BE2C (cell line): ENCODE results near the gene LHX3.

Experiments used
- DNase-seq: peaks from one replicate; pipeline ENCODE4 v3.0.0-alpha.2; 2020
- H3K27me3 ChIP-seq: fragments of 250-450 bp; sonication (Bioruptor Pico); 2 replicates; pipeline ENCODE4 v1.5.1; 2020; ENCODE audit warnings: mild to moderate bottlenecking
- H3K36me3 ChIP-seq: fragments of 250-450 bp; sonication (Bioruptor Pico); 2 replicates; pipeline ENCODE4 v1.5.1; 2020; ENCODE audit warnings: mild to moderate bottlenecking
- H3K4me1 ChIP-seq: fragments of 250-450 bp; sonication (Bioruptor Pico); 2 replicates; pipeline ENCODE4 v1.5.1; 2020
- H3K4me3 ChIP-seq: 2 replicates; pipeline ENCODE4 v1.5.1; 2011; ENCODE audit warnings: low read depth, low read length
- H3K9me3 ChIP-seq: fragments of 250-450 bp; sonication (Bioruptor Pico); 2 replicates; pipeline ENCODE4 v1.5.1; 2020
- TF ChIP-seq, protein P1 (sequence below): IDR thresholded peaks from 2 replicates; pipeline ENCODE4 v1.5.1; 2012; ENCODE audit warnings: mild to moderate bottlenecking, low read depth, low read length

The LHX3 gene

GRCh38 chr9:136250676-136251075 lies 45.7 kb upstream of the LHX3 start:
- Histone ChIP-seq H3K36me3 (no peaks in the 10 kb centered on the region), H3K27me3 (no peaks in the 10 kb centered on the region), H3K4me3 (no peak overlapping the region), H3K9me3 (no peaks in the 10 kb centered on the region), H3K4me1 (peaks cover 8% of the 10 kb centered on the region)
- no peak for DNase-seq
- TF ChIP-seq, protein P1, sequence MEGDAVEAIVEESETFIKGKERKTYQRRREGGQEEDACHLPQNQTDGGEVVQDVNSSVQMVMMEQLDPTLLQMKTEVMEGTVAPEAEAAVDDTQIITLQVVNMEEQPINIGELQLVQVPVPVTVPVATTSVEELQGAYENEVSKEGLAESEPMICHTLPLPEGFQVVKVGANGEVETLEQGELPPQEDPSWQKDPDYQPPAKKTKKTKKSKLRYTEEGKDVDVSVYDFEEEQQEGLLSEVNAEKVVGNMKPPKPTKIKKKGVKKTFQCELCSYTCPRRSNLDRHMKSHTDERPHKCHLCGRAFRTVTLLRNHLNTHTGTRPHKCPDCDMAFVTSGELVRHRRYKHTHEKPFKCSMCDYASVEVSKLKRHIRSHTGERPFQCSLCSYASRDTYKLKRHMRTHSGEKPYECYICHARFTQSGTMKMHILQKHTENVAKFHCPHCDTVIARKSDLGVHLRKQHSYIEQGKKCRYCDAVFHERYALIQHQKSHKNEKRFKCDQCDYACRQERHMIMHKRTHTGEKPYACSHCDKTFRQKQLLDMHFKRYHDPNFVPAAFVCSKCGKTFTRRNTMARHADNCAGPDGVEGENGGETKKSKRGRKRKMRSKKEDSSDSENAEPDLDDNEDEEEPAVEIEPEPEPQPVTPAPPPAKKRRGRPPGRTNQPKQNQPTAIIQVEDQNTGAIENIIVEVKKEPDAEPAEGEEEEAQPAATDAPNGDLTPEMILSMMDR, result no peak

DNA sequence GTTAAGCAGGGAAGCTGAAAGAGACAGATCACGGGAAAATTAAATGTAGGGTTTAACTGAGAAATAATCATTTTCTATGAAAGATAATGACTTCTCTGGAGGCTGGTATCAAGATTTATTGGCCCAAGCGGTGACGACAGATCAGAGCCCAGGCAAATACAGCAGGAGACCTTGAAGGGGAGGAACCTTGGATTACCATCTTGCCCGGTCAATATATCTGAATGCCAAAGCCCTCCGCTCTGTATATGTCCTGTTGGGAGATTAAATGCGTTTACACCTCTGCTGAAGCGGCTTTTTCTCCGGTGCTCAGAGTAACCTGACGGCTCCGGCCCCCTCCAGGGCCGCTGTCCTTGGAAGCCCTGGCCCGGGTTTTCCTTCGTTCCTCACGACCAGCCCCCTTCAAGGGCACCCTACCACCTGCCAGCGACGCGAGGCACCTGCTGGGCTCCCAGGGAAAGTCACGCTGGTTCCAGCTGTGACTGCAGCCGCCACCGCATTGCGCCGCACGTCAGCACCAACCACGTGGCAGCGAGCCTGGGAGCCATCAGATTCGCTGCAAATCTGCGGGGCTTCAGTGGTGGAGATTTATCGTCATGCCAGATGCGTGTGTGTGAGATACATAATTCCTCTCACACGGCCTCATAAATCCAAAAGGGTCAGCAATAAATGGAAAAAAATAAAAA lies 45.1 kb upstream of the LHX3 start:
- Histone ChIP-seq H3K36me3 (no peaks in the 10 kb centered on the region), H3K4me1 (peaks cover 8% of the 10 kb centered on the region), H3K4me3 (no peak overlapping the region), H3K9me3 (no peaks in the 10 kb centered on the region), H3K27me3 (no peaks in the 10 kb centered on the region)
- TF ChIP-seq, protein P1, result no peak
- DNase-seq, result no peak

- no peak overlapping the region for H3K4me3 ChIP-seq
- H3K27me3 ChIP-seq, result no peaks in the 10 kb centered on the region
- TF ChIP-seq, protein P1, result no peak
- no peaks in the 10 kb centered on the region for H3K9me3 ChIP-seq
- peaks cover 8% of the 10 kb centered on the region for H3K4me1 ChIP-seq
- H3K36me3 ChIP-seq, result no peaks in the 10 kb centered on the region
- no peak for DNase-seq
Measured at GRCh38 chr9:136248951-136249876, 44.3 kb upstream of the LHX3 start.

DNA sequence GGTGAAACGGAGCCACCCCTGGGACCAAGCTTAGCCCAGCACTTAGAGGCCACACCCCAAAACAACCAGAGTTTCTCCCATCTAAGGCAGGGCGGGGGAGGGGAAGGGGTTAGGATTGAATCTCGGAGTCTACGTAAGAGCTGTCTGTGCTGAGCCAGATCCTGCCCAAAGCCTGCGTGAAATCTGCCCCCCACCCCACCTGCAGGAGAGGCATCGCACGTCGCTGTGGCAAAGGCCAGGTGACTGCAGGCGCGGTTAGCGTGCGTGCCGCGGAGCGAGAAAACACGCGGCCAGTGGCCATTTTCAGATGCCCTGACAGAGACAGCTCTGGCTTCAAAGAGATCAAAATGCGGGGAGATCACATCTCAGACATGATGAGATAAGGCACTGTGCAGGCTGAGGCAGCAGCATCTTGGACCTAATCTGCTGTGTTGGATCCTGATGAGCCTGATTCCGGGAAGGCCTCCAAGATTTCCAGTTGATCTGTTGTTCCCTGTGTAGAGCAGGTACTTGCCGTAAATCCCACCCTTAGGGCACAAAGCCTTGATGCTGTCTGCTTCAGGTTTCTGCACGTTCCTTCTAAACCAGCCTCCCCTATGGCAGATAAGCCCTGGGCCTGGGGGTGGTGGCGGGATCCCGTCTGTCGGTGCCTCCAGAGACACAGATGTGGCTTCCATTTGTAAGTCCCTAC lies 43.2 kb upstream of the LHX3 start:
- Histone ChIP-seq H3K4me3 (no peak overlapping the region), H3K9me3 (no peaks in the 10 kb centered on the region), H3K36me3 (peaks cover 5% of the 10 kb centered on the region; the same call in 1 of the 2 replicates), H3K4me1 (peaks cover 13% of the 10 kb centered on the region), H3K27me3 (no peaks in the 10 kb centered on the region)
- peak; percentile 59 for DNase-seq
- TF ChIP-seq, protein P1, result no peak

DNA sequence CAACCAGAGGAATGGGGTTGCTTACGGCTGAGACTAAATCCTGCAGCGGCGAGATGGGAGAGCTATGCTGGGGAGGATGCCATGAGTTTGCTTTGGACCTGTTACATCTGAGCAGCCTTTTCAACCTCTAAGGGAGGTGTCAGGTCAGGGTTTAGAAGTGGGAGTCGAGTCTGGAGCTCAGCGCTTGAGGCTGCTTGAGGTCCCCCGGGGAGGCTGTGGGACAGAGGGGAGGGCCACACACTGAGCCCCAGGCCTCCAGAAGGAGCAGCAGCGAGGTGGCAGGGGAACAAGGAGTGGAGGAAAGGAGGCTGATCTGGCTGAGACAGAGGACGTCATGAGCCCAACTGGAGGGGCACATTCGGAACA lies 42.6 kb upstream of the LHX3 start:
- Histone ChIP-seq H3K4me1 (peaks cover 14% of the 10 kb centered on the region), H3K27me3 (no peaks in the 10 kb centered on the region), H3K4me3 (no peak overlapping the region), H3K36me3 (peaks cover 6% of the 10 kb centered on the region; the same call in 1 of the 2 replicates), H3K9me3 (no peaks in the 10 kb centered on the region)
- TF ChIP-seq, protein P1, result no peak
- no peak for DNase-seq
